DND-41 (cell line): Measurements from ENCODE around the gene RUVBL2.

ENCODE experiments used
- EZH2 ChIP-seq: IDR thresholded peaks from 3 replicates; pipeline ENCODE4 v1.6.1; 2012; ENCODE audit warnings: borderline replicate concordance, low read depth, mild to moderate bottlenecking, moderate library complexity, low read length, inconsistent platforms; ENCODE audit not compliant: severe bottlenecking
- TF ChIP-seq, protein P1 (sequence below): IDR thresholded peaks from 2 replicates; pipeline ENCODE4 v1.5.1; 2012; ENCODE audit warnings: borderline replicate concordance, low read length, moderate library complexity, mild to moderate bottlenecking; ENCODE audit not compliant: poor library complexity, severe bottlenecking; ENCODE audit errors: extremely low read depth

DNA sequence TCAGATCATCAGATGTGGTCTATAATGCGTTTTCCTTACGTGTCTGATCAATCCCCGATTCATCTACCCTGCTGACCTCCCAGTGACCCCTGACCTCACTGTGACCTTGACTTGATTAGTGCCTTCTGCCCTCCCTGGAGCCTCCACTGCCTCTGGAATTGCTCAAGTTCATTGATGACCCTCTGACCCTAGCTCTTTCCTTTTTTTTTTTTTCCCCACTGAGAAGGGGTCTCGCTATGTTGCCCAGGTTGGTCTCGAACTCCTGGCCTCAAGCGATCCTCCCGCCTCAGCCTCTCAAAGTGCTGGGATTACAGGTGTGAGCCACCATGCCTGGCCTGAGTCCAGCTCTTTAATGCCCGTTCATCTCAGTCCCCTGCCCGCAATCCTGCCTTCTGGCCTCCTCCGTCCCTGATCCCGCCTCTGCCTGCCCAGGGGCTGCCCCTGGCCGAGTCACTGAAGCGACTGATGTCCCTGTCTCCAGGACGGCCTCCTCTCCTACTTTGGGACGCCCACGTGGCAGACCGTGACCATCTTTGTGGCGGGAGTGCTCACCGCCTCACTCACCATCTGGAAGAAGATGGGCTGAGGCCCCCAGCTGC is 32.5 kb upstream of the RUVBL2 start:
- TF ChIP-seq, protein P1, sequence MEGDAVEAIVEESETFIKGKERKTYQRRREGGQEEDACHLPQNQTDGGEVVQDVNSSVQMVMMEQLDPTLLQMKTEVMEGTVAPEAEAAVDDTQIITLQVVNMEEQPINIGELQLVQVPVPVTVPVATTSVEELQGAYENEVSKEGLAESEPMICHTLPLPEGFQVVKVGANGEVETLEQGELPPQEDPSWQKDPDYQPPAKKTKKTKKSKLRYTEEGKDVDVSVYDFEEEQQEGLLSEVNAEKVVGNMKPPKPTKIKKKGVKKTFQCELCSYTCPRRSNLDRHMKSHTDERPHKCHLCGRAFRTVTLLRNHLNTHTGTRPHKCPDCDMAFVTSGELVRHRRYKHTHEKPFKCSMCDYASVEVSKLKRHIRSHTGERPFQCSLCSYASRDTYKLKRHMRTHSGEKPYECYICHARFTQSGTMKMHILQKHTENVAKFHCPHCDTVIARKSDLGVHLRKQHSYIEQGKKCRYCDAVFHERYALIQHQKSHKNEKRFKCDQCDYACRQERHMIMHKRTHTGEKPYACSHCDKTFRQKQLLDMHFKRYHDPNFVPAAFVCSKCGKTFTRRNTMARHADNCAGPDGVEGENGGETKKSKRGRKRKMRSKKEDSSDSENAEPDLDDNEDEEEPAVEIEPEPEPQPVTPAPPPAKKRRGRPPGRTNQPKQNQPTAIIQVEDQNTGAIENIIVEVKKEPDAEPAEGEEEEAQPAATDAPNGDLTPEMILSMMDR, result no peak
- no peak for TF ChIP-seq EZH2
